ENCODE measurements around the gene ANKRD11.

Gene ANKRD11

DNA sequence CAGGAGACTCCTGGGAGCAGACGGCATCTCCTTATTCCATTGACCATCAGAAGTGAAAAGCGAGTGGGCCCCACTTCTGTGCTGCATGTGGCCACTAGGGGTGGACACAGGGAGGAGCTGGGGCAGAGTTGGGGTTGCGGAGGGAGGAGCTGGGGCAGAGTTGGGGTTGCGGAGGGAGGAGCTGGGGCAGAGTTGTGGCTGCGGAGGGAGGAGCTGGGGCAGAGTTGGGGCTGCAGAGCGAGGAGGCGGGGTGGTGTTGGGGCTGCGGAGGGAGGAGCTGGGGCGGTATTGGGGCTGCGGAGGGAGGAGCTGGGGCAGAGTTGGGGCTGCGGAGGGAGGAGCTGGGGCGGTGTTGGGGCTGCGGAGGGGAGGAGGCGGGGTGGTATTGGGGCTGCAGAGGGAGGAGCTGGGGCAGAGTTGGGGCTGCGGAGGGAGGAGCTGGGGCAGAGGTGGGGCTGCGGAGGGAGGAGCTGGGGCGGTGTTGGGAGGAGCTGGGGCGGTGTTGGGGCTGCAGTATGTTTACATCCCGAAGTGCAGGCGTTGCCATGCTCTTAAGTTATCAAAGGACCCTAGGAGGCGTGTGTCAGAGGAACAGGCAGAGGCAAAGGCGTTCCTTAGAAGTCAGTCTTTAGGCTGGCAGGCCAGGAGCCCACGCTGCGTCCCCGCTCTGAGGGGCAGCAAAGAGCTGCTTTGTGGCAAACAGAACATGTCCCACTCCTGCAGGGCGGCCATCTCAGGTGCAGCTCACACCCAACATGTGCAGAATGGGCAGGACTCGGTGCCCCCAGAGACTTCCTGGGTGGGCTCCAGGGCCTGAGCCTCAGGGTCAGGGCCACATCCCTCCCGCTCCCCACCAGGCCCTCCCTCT is 196.9 kb downstream of the ANKRD11 start:
- TF ChIP-seq, protein P1, sequence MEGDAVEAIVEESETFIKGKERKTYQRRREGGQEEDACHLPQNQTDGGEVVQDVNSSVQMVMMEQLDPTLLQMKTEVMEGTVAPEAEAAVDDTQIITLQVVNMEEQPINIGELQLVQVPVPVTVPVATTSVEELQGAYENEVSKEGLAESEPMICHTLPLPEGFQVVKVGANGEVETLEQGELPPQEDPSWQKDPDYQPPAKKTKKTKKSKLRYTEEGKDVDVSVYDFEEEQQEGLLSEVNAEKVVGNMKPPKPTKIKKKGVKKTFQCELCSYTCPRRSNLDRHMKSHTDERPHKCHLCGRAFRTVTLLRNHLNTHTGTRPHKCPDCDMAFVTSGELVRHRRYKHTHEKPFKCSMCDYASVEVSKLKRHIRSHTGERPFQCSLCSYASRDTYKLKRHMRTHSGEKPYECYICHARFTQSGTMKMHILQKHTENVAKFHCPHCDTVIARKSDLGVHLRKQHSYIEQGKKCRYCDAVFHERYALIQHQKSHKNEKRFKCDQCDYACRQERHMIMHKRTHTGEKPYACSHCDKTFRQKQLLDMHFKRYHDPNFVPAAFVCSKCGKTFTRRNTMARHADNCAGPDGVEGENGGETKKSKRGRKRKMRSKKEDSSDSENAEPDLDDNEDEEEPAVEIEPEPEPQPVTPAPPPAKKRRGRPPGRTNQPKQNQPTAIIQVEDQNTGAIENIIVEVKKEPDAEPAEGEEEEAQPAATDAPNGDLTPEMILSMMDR (IDR thresholded peaks at IDR 0.05; ENCODE audit: low read depth, low read length): no peak
- no peak for DNase-seq (ENCODE audit: low read depth in 2 of 2)
- no peak overlapping the region for H3K4me3 ChIP-seq (replicated peaks in 1 of 2; ENCODE audit: low read depth in 2 of 2, low read length in 2 of 2)

DNA sequence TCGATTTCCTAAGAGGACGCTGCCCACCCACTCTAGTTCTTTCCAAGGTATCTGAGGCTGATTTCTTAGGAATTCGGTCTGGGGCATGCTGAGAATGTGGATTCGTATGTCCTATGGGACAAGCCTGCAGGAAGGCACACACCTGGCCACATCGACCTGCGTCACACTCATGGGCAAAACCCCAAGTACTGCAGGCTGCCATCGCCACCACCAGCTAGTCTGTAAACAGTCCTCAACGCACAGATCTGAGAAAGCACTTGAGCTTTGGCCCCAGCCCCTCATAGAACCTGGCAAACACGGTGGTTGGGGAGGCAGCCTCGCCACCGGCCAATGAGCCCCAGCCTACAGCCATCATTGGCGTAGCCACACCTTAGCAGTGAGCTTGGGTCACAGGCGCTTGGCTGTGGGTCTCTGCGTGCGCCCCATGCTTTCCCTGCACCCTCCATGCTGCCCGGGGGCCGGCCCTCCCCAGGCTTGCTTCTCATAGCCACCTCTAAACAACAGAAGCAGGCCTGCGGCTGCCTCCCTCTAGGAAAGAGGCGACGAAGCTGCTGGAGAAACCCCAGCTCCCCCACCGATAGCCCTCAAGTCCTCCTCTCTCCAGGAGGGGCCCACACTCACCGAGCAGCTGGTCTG is 197.8 kb downstream of the ANKRD11 start:
- DNase-seq (ENCODE audit: low read depth in 2 of 2): no peak
- H3K4me3 ChIP-seq (replicated peaks in 1 of 2; ENCODE audit: low read depth in 2 of 2, low read length in 2 of 2): no peak overlapping the region
- TF ChIP-seq, protein P1 (IDR thresholded peaks at IDR 0.05; ENCODE audit: low read depth, low read length): no peak

DNA sequence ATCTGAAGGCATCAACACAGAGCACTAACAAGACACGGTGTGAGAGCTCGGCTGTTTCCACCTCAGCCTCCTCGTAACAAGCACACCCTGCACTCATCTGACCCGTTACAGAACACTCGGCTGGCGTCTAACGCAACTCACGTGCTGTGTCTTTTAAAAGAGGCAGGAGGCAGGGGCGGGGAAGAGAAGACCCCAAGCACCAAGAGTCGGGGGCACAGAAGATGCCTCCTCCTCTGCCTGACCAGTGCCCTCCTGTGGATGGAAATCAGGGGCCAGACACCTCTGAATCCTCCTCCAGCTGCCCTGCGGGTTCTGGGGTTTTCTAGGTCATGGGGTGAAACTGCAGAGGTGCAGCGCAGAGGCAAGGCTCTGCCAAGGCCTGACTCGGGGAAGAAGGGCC is 198.6 kb downstream of the ANKRD11 start:
- H3K4me3 ChIP-seq (replicated peaks in 1 of 2; ENCODE audit: low read depth in 2 of 2, low read length in 2 of 2): no peak overlapping the region
- TF ChIP-seq, protein P1 (IDR thresholded peaks at IDR 0.05; ENCODE audit: low read depth, low read length): no peak
- DNase-seq (ENCODE audit: low read depth in 2 of 2): no peak

DNA sequence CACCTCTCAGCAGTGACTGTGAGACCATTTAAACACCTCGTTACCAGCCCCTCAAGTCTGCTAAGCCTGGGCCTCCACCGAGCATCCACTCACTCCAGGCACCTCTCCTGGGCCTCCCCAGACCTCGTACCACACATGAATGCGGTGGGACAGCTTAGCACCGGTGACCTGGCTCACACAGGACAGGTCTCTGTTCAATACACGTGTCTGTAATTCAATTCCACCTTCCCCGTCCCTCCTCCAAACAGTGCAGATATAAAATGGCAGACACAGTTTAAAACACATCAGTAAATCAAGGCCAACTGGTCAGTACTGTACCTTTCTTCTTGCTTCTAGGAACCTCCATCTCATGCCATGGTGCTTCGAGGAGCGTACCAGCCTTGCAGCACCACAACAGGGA is 199.0 kb downstream of the ANKRD11 start:
- TF ChIP-seq, protein P1 (IDR thresholded peaks at IDR 0.05; ENCODE audit: low read depth, low read length): no peak
- no peak for DNase-seq (ENCODE audit: low read depth in 2 of 2)
- no peak overlapping the region for H3K4me3 ChIP-seq (replicated peaks in 1 of 2; ENCODE audit: low read depth in 2 of 2, low read length in 2 of 2)

DNA sequence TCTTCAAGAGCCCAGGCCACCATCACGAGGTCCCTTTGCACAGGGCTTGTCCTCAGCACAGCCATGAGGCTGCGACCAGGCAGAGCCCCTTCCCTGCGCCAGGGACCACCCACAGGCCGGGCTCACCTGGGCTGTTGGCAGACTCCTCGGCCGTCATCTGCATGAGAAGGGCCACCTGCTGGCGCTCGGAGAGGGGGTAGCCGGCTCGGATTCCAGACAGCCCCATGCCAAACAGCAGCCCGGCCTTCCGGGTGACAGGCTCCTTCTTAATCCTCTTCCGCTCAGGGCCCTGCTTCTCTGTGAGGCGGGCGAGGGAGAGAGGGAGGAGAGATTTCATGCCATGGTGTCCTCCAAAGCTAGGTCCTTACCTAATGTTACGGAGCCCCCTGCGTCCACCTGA is 199.5 kb downstream of the ANKRD11 start:
- TF ChIP-seq, protein P1 (IDR thresholded peaks at IDR 0.05; ENCODE audit: low read depth, low read length): no peak
- no peak overlapping the region for H3K4me3 ChIP-seq (replicated peaks in 1 of 2; ENCODE audit: low read depth in 2 of 2, low read length in 2 of 2)

DNA sequence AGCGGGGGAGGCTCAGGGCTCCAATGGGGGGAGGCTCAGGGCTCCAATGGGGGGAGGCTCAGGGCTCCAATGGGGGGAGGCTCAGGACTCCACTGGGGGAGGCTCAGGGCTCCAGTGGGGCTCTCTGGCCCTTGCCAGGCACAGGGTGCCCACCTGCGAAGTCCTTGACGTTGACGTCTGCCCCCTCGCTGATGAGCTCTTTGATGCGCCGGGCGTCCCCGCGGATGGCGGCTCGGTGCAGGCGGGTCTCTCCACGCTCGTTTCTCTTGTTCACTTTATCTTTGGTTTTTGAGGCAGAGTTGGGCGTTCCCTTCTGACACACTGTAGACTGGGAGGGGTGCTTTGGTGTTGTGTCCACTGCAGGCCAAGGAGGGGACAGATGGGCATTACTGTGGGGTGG is 199.9 kb downstream of the ANKRD11 start:
- TF ChIP-seq, protein P1 (IDR thresholded peaks at IDR 0.05; ENCODE audit: low read depth, low read length): no peak
- DNase-seq (ENCODE audit: low read depth in 2 of 2): no peak
- H3K4me3 ChIP-seq (replicated peaks in 1 of 2; ENCODE audit: low read depth in 2 of 2, low read length in 2 of 2): no peak overlapping the region

More for the DNA sequence above, 199.5 kb downstream of the ANKRD11 start:
- DNase-seq (ENCODE audit: low read depth in 2 of 2): no peak

All from cardiac fibroblast (primary cell).